Activated T-helper 1 cell treated with anti-CD3 and anti-CD28 coated beads, Interleukin-12 subunit alpha, Interleukin-12 subunit beta, Interleukin-2, Interleukin-4 antibody, amounts not matched to agents 30 ng/mL and 10 ng/mL and 1 ng/mL, durations not matched to agents 14 hours and 24 hours and 36 hours (primary cell): Measurements from ENCODE around the gene EFNA3. TPM values are rescaled to one million over a fixed set of nuclear protein-coding genes. Genes with fewer than 3 reads are reported as not detected.

Source experiments
- DNase-seq: peaks from one replicate; pipeline ENCODE4 v3.0.0; 2021; ENCODE audit warnings: low spot score
- H3K27ac Mint-ChIP-seq: one replicate; pipeline ENCODE4 v1.8.0; 2021; ENCODE audit warnings: mild to moderate bottlenecking, mixed read lengths
- H3K27me3 Mint-ChIP-seq: one replicate; pipeline ENCODE4 v1.8.0; 2022; ENCODE audit warnings: mild to moderate bottlenecking, moderate library complexity, mixed read lengths; ENCODE audit not compliant: insufficient read depth
- H3K36me3 Mint-ChIP-seq: one replicate; pipeline ENCODE4 v1.8.0; 2021; ENCODE audit warnings: low read depth, mixed read lengths
- H3K4me1 Mint-ChIP-seq: one replicate; pipeline ENCODE4 v1.8.0; 2021; ENCODE audit warnings: low read depth, mixed read lengths
- H3K4me3 Mint-ChIP-seq: one replicate; pipeline ENCODE4 v1.8.0; 2021; ENCODE audit warnings: mild to moderate bottlenecking, moderate library complexity, mixed read lengths
- H3K9me3 Mint-ChIP-seq: one replicate; pipeline ENCODE4 v1.8.0; 2021; ENCODE audit warnings: mixed read lengths
- intact Hi-C: fragments of 100-400 bp; cut with micrococcal nuclease; formaldehyde crosslinking; loops from one replicate; pipeline ENCODE4 v1.15.1; 2024
- total RNA-seq: library from RNA; stranded (reverse); gene quantifications from 2 replicates; pipeline ENCODE4 v1.2.3, GENCODE V29; 2022

EFNA3 gene
- total RNA-seq, 1 donor from 2014 or later, result 2.8 TPM

DNA sequence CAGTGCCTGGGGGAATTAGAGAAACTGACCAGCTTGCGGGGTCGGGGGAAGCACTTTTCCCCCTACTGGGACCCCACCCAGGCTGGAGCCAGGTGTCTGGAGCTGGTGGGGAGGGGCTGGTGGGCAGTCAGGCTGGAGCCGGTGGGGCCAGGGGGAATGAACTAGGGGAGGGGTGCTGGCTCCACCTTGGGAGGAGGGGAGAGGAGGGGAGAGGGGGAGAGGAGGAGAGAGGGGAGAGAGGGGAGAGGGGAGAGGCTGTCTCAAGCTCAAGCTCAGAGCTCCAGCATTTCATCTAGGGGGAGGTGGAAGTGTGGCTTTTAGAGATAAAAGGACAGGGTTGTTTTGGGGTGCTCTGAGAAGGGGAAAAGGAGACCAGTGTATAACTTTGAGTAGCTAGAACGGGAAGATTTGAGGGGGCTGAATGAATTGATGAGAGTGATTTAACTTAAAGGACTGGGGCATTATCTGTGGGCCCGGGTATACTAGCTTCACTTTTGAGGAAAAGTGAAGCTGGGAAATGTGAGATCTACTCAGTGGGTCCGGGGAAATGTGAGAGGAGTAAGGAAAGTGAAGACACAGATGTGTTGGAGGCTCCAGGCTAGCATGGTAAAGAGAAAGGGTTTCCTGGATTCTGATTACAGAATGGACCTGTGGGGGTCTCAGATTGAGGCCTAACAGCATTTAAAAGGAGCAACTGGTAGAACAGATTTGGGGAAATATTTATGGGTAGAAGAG, 51.8 kb downstream of the EFNA3 start:
- H3K9me3 Mint-ChIP-seq, result no peaks in the 10 kb centered on the region
- peaks cover 41% of the 10 kb centered on the region for H3K27me3 Mint-ChIP-seq
- intact Hi-C loops, result no loop called here
- no peak overlapping the region for H3K4me3 Mint-ChIP-seq
- no peak overlapping the region for H3K27ac Mint-ChIP-seq
- H3K36me3 Mint-ChIP-seq, result peaks cover 2% of the 10 kb centered on the region
- no peak for DNase-seq
- H3K4me1 Mint-ChIP-seq, result peaks cover 29% of the 10 kb centered on the region

DNA sequence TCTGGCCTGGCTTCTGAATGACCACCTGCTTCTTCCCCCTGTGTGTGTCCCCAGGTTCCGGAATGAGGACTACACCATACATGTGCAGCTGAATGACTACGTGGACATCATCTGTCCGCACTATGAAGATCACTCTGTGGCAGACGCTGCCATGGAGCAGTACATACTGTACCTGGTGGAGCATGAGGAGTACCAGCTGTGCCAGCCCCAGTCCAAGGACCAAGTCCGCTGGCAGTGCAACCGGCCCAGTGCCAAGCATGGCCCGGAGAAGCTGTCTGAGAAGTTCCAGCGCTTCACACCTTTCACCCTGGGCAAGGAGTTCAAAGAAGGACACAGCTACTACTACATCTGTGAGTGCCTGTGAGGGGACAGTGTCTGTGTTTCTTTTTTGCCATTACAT, 52.6 kb downstream of the EFNA3 start:
- Mint-ChIP-seq H3K36me3 (peaks cover 4% of the 10 kb centered on the region), H3K4me1 (peaks cover 35% of the 10 kb centered on the region), H3K4me3 (no peak overlapping the region), H3K27me3 (peaks cover 36% of the 10 kb centered on the region), H3K9me3 (no peaks in the 10 kb centered on the region), H3K27ac (no peak overlapping the region)
- DNase-seq, result no peak
- intact Hi-C loops, result no loop called here

DNA sequence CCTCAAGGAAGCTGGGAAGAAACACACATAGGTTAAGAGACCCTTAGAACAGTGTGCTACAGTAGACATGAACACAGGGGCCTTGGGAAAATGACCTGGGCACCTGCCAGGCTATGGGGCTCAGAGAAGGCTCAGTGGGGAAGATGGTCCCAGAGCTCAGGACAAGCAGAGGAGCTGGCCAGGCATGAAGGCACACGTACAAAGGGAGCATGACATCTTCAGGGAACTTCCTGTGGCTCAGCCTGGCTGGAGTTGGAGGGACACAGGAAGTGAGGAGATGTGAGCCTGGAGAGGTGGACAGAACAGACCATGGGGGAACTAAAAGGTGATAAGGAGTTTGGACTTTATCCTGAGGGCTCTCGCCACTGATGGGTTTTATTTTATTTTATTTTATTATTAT, 53.2 kb downstream of the EFNA3 start:
- H3K4me1 Mint-ChIP-seq, result peaks cover 35% of the 10 kb centered on the region
- no peak overlapping the region for H3K27ac Mint-ChIP-seq
- H3K4me3 Mint-ChIP-seq, result no peak overlapping the region
- H3K27me3 Mint-ChIP-seq, result peaks cover 32% of the 10 kb centered on the region
- DNase-seq, result no peak
- peaks cover 3% of the 10 kb centered on the region for H3K36me3 Mint-ChIP-seq
- intact Hi-C loops, result no loop called here
- H3K9me3 Mint-ChIP-seq, result no peaks in the 10 kb centered on the region

DNA sequence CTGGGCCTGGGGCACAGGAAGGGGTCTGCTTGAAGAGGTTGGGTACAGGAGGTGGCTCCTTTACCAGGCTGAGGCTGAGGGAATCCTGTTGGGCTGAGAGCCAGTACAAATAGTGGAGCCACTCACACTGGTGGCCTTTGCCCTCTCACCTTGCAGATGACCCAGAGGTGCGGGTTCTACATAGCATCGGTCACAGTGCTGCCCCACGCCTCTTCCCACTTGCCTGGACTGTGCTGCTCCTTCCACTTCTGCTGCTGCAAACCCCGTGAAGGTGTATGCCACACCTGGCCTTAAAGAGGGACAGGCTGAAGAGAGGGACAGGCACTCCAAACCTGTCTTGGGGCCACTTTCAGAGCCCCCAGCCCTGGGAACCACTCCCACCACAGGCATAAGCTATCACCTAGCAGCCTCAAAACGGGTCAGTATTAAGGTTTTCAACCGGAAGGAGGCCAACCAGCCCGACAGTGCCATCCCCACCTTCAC, 55.2 kb downstream of the EFNA3 start:
- no peak overlapping the region for H3K27ac Mint-ChIP-seq
- intact Hi-C loops, result loop anchor here (2.0 kb wide), 2 partner anchors 71 to 159 kb away; partner anchors contain the start of genes CKS1B and EFNA4
- H3K36me3 Mint-ChIP-seq, result peaks cover 18% of the 10 kb centered on the region
- H3K4me1 Mint-ChIP-seq, result peaks cover 39% of the 10 kb centered on the region
- no peak overlapping the region for H3K4me3 Mint-ChIP-seq
- DNase-seq, result no peak
- no peaks in the 10 kb centered on the region for H3K9me3 Mint-ChIP-seq
- peaks cover 15% of the 10 kb centered on the region for H3K27me3 Mint-ChIP-seq

DNA sequence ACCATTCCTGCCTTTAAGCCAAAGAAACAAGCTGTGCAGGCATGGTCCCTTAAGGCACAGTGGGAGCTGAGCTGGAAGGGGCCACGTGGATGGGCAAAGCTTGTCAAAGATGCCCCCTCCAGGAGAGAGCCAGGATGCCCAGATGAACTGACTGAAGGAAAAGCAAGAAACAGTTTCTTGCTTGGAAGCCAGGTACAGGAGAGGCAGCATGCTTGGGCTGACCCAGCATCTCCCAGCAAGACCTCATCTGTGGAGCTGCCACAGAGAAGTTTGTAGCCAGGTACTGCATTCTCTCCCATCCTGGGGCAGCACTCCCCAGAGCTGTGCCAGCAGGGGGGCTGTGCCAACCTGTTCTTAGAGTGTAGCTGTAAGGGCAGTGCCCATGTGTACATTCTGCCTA, 55.7 kb downstream of the EFNA3 start:
- H3K9me3 Mint-ChIP-seq, result no peaks in the 10 kb centered on the region
- peaks cover 20% of the 10 kb centered on the region for H3K36me3 Mint-ChIP-seq
- H3K27ac Mint-ChIP-seq, result no peak overlapping the region
- intact Hi-C loops, result loop anchor here (2.0 kb wide), 2 partner anchors 72 to 160 kb away; partner anchors contain the start of genes CKS1B and EFNA4
- H3K27me3 Mint-ChIP-seq, result peaks cover 10% of the 10 kb centered on the region
- H3K4me1 Mint-ChIP-seq, result peaks cover 40% of the 10 kb centered on the region
- H3K4me3 Mint-ChIP-seq, result peak overlapping the region; percentile 94
- DNase-seq, result no peak

DNA sequence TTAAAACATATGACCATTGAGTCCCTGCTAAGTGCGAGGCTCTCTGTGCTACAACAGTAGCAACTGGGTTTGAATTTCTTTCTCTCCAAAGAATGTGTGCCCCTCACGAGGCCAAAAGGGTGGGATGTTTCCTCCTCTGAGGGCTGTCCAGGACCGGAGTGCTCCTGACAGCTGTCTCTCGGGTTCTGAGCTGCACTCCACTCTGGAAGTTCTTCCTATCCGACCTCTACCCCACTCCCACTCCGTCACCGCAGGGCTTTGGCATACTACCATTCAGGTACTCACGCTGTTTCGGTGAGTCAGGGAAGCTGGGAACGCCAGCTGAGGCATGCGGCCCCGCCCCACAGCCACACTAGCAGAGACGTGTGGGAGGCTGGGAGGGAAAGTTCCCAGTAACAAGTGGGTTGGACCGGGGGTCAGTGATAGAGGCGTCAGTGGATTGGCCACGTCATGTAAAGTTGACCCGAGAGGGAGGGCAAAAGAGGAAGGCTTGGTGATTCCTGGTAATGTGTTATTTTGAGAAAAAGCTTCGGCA, 56.3 kb downstream of the EFNA3 start:
- Mint-ChIP-seq H3K4me1 (peaks cover 40% of the 10 kb centered on the region), H3K4me3 (peak overlapping the region; percentile 94), H3K36me3 (peaks cover 22% of the 10 kb centered on the region), H3K9me3 (no peaks in the 10 kb centered on the region), H3K27me3 (peaks cover 6% of the 10 kb centered on the region), H3K27ac (peak overlapping the region; percentile 99)
- intact Hi-C loops, result loop anchor here (1.0 to 5.0 kb wide), 7 partner anchors 44 to 1147 kb away; partner anchors contain the start of genes CKS1B, EFNA4, SMG5 and TMEM79
- peak; percentile 38 for DNase-seq

DNA sequence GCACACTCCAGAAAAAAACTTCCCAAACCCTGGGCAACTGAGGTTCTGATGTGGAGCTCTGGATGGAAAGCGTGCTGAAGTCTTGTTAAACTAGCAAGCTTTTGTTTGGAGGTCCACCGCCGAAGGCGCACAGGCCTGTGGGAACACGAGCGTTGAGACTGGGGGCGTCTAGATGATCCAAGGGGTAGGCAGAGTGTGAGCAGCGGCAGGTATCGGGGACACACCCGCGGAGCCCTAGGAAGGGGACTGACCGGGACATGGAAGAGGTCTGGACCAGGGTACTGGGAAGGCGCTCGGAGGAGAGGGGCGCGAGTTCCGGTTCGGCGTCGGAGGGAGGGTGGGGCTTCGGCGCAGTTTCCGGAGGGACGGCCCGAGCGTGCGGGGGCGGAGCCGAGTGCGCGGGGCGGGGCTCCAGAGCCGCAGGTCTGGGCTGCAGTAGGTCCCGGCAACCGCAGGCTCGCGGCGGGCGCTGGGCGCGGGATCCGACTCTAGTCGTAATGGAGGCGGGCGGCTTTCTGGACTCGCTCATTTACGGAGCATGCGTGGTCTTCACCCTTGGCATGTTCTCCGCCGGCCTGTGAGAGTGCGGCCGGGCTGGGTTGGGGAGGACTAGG, 56.9 kb downstream of the EFNA3 start, which contains the start of gene SLC50A1:
TSS of gene SLC50A1 (plus strand) at position 438 of the 614 bp plus-strand sequence. CDS start at position 498, 60 bp downstream.
- Mint-ChIP-seq H3K4me1 (peaks cover 42% of the 10 kb centered on the region), H3K9me3 (no peaks in the 10 kb centered on the region), H3K36me3 (peaks cover 26% of the 10 kb centered on the region), H3K27me3 (peaks cover 5% of the 10 kb centered on the region), H3K27ac (peak within 1 kb of the TSS; percentile 99), H3K4me3 (peak within 1 kb of the TSS; percentile 94)
- intact Hi-C loops, result loop anchor here (1.0 to 5.0 kb wide), 9 partner anchors 38 to 1147 kb away; partner anchors contain the start of genes ADAR, CKS1B, EFNA4 and KRTCAP2
- DNase-seq, result peak; percentile 91

DNA sequence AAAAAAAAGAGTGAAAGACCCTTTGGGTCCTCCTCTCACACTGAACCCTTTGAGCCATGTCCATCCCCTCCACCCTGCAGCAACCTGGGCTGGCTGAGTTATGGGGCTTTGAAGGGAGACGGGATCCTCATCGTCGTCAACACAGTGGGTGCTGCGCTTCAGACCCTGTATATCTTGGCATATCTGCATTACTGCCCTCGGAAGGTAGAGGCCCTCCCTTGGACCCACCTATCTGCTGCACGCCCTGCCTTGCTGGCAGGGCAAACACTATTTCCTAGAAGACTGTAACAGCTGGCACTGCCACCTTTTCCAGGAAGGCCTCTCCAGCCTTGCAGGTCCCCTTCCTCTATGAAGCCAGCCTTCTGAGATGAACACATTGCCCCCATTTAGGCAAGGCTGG, 58.1 kb downstream of the EFNA3 start:
- peaks cover 2% of the 10 kb centered on the region for H3K27me3 Mint-ChIP-seq
- DNase-seq, result peak; percentile 8
- intact Hi-C loops, result loop anchor here (1.0 to 5.0 kb wide), 3 partner anchors 37 to 1146 kb away; partner anchors contain the start of genes ADAR, KRTCAP2, SMG5 and TMEM79
- peak overlapping the region; percentile 94 for H3K4me3 Mint-ChIP-seq
- peaks cover 26% of the 10 kb centered on the region for H3K36me3 Mint-ChIP-seq
- H3K27ac Mint-ChIP-seq, result peak overlapping the region; percentile 99
- H3K4me1 Mint-ChIP-seq, result peaks cover 44% of the 10 kb centered on the region
- no peaks in the 10 kb centered on the region for H3K9me3 Mint-ChIP-seq

Other genes starting within 250 kb of the EFNA3 start
- gene KCNN3, start 208.6 kb upstream of the EFNA3 start, total RNA-seq, result 0.34 and 0.36 TPM in 2 replicates
- 42.5 and 43.3 TPM in 2 replicates for gene PMVK, start 142.1 kb upstream of the EFNA3 start, total RNA-seq
- 25.1 and 27.9 TPM in 2 replicates for gene PBXIP1, start 122.7 kb upstream of the EFNA3 start, total RNA-seq
- 34.7 and 35.0 TPM in 2 replicates for gene PYGO2, start 117.1 kb upstream of the EFNA3 start, total RNA-seq
- 61.4 and 62.3 TPM in 2 replicates for gene SHC1, start 108.1 kb upstream of the EFNA3 start, total RNA-seq
- gene CKS1B, start 104.2 kb upstream of the EFNA3 start, total RNA-seq, result 151 and 158 TPM in 2 replicates
- gene FLAD1, start 95.5 kb upstream of the EFNA3 start, total RNA-seq, result 69.2 and 74.3 TPM in 2 replicates
- 1.5 and 1.8 TPM in 2 replicates for gene LENEP, start 85.3 kb upstream of the EFNA3 start, total RNA-seq
- gene ZBTB7B, start 76.0 kb upstream of the EFNA3 start, total RNA-seq, result 166 and 172 TPM in 2 replicates
- 0.26 and 0.27 TPM in 2 replicates for gene DCST2, start 45.1 kb upstream of the EFNA3 start, total RNA-seq
- gene DCST1, start 45.0 kb upstream of the EFNA3 start, total RNA-seq, result not detected in 2 replicates
- gene ADAM15, start 27.5 kb upstream of the EFNA3 start, total RNA-seq, result 82.9 and 86.8 TPM in 2 replicates
- gene EFNA4, start 15.1 kb upstream of the EFNA3 start, total RNA-seq, result 5.7 and 6.8 TPM in 2 replicates
- gene EFNA1, start 49.0 kb downstream of the EFNA3 start, total RNA-seq, result not detected in 2 replicates
- 45.7 and 47.7 TPM in 2 replicates for gene SLC50A1, start 57.0 kb downstream of the EFNA3 start, total RNA-seq
- 43.7 and 45.1 TPM in 2 replicates for gene DPM3, start 61.7 kb downstream of the EFNA3 start, total RNA-seq
- 230 and 238 TPM in 2 replicates for gene KRTCAP2, start 94.5 kb downstream of the EFNA3 start, total RNA-seq
- 10.2 and 12.6 TPM in 2 replicates for gene TRIM46, start 95.0 kb downstream of the EFNA3 start, total RNA-seq
- gene THBS3, start 129.1 kb downstream of the EFNA3 start, total RNA-seq, result 9.7 and 10.0 TPM in 2 replicates
- gene MTX1, start 129.9 kb downstream of the EFNA3 start, total RNA-seq, result 61.8 and 62.3 TPM in 2 replicates
- gene ENTREP3, start 176.6 kb downstream of the EFNA3 start, total RNA-seq, result 40.3 and 45.5 TPM in 2 replicates
- gene SCAMP3, start 183.5 kb downstream of the EFNA3 start, total RNA-seq, result 147 and 168 TPM in 2 replicates
- 87.0 and 91.6 TPM in 2 replicates for gene CLK2, start 194.7 kb downstream of the EFNA3 start, total RNA-seq
- 2.5 and 3.3 TPM in 2 replicates for gene HCN3, start 198.6 kb downstream of the EFNA3 start, total RNA-seq
- 0.05 and 0.15 TPM in 2 replicates for gene PKLR, start 222.6 kb downstream of the EFNA3 start, total RNA-seq
- 274 and 289 TPM in 2 replicates for gene FDPS, start 230.0 kb downstream of the EFNA3 start, total RNA-seq
- 28.7 and 34.7 TPM in 2 replicates for gene RUSC1, start 242.1 kb downstream of the EFNA3 start, total RNA-seq